Measurements from ENCODE around the gene ASB6. TPM values are rescaled to one million over a fixed set of nuclear protein-coding genes. Genes with fewer than 3 reads are reported as not detected.

ASB6 gene
- total RNA-seq, 2 experiments from 2014 or later: 19.0 to 21.4 TPM

- intact Hi-C loops (cut with micrococcal nuclease; ENCODE audit: unreplicated experiment): no loop called here
- no peak overlapping the region for H3K4me2 ChIP-seq (ENCODE audit: low read length)
- DNase-seq (ENCODE audit: low spot score): no peak
- H3K36me3 ChIP-seq (ENCODE audit: insufficient read depth, low read length): peaks cover 92% of the 10 kb centered on the region
- no peaks in the 10 kb centered on the region for H3K9me3 ChIP-seq (ENCODE audit: low read length)
- peaks cover 25% of the 10 kb centered on the region for H3K4me1 ChIP-seq (ENCODE audit: insufficient read depth, low read length, poor library complexity, severe bottlenecking)
- H3K79me2 ChIP-seq (ENCODE audit: insufficient read depth, low read depth, low read length): peaks cover 71% of the 10 kb centered on the region
- H3K9me2 ChIP-seq (ENCODE audit: insufficient read depth, low read length): no peaks in the 10 kb centered on the region
- no TSS peak for BruUV-seq (replicated peaks)
- ChIA-PET POLR2A (no interaction called here), CTCF (ENCODE audit: unreplicated experiment) (no interaction called here)
- TF ChIP-seq EZH2phosphoT487 (IDR thresholded peaks at IDR 0.05; ENCODE audit: borderline replicate concordance, low read depth, low read length): no peak
- TF ChIP-seq, protein P1, sequence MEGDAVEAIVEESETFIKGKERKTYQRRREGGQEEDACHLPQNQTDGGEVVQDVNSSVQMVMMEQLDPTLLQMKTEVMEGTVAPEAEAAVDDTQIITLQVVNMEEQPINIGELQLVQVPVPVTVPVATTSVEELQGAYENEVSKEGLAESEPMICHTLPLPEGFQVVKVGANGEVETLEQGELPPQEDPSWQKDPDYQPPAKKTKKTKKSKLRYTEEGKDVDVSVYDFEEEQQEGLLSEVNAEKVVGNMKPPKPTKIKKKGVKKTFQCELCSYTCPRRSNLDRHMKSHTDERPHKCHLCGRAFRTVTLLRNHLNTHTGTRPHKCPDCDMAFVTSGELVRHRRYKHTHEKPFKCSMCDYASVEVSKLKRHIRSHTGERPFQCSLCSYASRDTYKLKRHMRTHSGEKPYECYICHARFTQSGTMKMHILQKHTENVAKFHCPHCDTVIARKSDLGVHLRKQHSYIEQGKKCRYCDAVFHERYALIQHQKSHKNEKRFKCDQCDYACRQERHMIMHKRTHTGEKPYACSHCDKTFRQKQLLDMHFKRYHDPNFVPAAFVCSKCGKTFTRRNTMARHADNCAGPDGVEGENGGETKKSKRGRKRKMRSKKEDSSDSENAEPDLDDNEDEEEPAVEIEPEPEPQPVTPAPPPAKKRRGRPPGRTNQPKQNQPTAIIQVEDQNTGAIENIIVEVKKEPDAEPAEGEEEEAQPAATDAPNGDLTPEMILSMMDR (conservative IDR thresholded peaks at IDR 0.05; ENCODE audit: low read length): no peak
- H3K4me3 ChIP-seq (ENCODE audit: low read depth, low read length, poor library complexity, severe bottlenecking): no peak overlapping the region
- H2AFZ ChIP-seq (ENCODE audit: low read length): no peak overlapping the region
- H4K20me1 ChIP-seq (ENCODE audit: insufficient read depth, low read length): peaks cover 44% of the 10 kb centered on the region
- no peak overlapping the region for H3K27ac ChIP-seq (ENCODE audit: low read depth, low read length, poor library complexity, severe bottlenecking)
Measured at GRCh38 chr9:129631674-129632129, 10.2 kb downstream of the ASB6 start.

- Histone ChIP-seq H3K36me3 (ENCODE audit: insufficient read depth, low read length) (peaks cover 89% of the 10 kb centered on the region), H3K4me3 (ENCODE audit: low read depth, low read length, poor library complexity, severe bottlenecking) (no peak overlapping the region), H4K20me1 (ENCODE audit: insufficient read depth, low read length) (peaks cover 44% of the 10 kb centered on the region), H3K79me2 (ENCODE audit: insufficient read depth, low read depth, low read length) (peaks cover 76% of the 10 kb centered on the region), H3K9me3 (ENCODE audit: low read length) (no peaks in the 10 kb centered on the region), H3K27ac (ENCODE audit: low read depth, low read length, poor library complexity, severe bottlenecking) (no peak overlapping the region), H2AFZ (ENCODE audit: low read length) (no peak overlapping the region), H3K4me2 (ENCODE audit: low read length) (no peak overlapping the region), H3K9me2 (ENCODE audit: insufficient read depth, low read length) (no peaks in the 10 kb centered on the region), H3K4me1 (ENCODE audit: insufficient read depth, low read length, poor library complexity, severe bottlenecking) (peaks cover 25% of the 10 kb centered on the region)
- no peak for DNase-seq (ENCODE audit: low spot score)
- ChIA-PET CTCF (ENCODE audit: unreplicated experiment) (no interaction called here), POLR2A (no interaction called here)
- intact Hi-C loops (cut with micrococcal nuclease; ENCODE audit: unreplicated experiment): no loop called here
- BruUV-seq (replicated peaks): no TSS peak
- TF ChIP-seq, protein P1 (conservative IDR thresholded peaks at IDR 0.05; ENCODE audit: low read length): no peak
- TF ChIP-seq EZH2phosphoT487 (IDR thresholded peaks at IDR 0.05; ENCODE audit: borderline replicate concordance, low read depth, low read length): no peak
Measured at GRCh38 chr9:129630967-129631673, 10.8 kb downstream of the ASB6 start.

DNA sequence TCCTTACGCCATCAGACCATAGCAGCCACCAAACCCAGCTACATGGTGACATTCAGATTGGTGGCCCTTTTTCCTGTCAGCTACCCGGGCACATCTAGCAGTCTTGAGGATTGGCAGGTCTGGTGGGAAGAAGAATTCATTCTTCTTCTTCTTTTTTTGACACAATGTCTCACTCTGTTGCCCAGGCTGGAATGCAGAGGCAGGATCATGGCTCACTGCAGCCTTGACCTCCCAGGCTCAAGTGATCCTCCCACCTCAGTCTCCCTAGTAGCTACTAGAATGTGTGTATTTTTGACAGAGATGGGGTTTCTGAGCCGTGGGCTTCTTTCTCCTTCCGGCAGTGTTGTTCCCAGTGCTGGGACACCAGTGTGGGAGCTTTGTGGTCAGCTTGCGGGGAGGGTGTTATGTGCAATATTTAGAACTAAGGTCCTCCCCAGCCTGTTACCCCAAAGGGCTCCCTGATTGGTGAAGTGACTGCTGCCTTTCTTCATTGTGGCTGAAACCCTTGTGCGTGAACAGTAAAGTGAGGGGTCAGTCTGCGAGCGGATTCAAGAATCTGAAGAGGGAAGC is 12.6 kb downstream of the ASB6 start:
- BruUV-seq (replicated peaks): no TSS peak
- no peak overlapping the region for H2AFZ ChIP-seq (ENCODE audit: low read length)
- H3K79me2 ChIP-seq (ENCODE audit: insufficient read depth, low read depth, low read length): peaks cover 76% of the 10 kb centered on the region
- ChIA-PET POLR2A (no interaction called here), CTCF (ENCODE audit: unreplicated experiment) (no interaction called here)
- peak overlapping the region; percentile 12; the same call in 1 of the 2 replicates for H3K4me2 ChIP-seq (ENCODE audit: low read length)
- no peaks in the 10 kb centered on the region for H3K9me2 ChIP-seq (ENCODE audit: insufficient read depth, low read length)
- H3K9me3 ChIP-seq (ENCODE audit: low read length): no peaks in the 10 kb centered on the region
- peaks cover 44% of the 10 kb centered on the region for H4K20me1 ChIP-seq (ENCODE audit: insufficient read depth, low read length)
- peaks cover 38% of the 10 kb centered on the region for H3K4me1 ChIP-seq (ENCODE audit: insufficient read depth, low read length, poor library complexity, severe bottlenecking)
- no peak for DNase-seq (ENCODE audit: low spot score)
- TF ChIP-seq EZH2phosphoT487 (IDR thresholded peaks at IDR 0.05; ENCODE audit: borderline replicate concordance, low read depth, low read length): no peak
- TF ChIP-seq, protein P1 (conservative IDR thresholded peaks at IDR 0.05; ENCODE audit: low read length): no peak
- H3K36me3 ChIP-seq (ENCODE audit: insufficient read depth, low read length): peaks cover 72% of the 10 kb centered on the region
- no peak overlapping the region for H3K4me3 ChIP-seq (ENCODE audit: low read depth, low read length, poor library complexity, severe bottlenecking)
- no peak overlapping the region for H3K27ac ChIP-seq (ENCODE audit: low read depth, low read length, poor library complexity, severe bottlenecking)
- intact Hi-C loops (cut with micrococcal nuclease; ENCODE audit: unreplicated experiment): loop anchor here (5.0 kb wide), 1 partner anchor 452 kb away; the partner anchor contains the start of gene IER5L
